ENCODE results near the gene CD300LB.
"Not testable (repeated sequence)": the region's sequence is repeated elsewhere in the genome, so short reads cannot be mapped to it uniquely, and the experiment has no call there.

CD300LB gene

GRCh38 chr17:74493331-74493833, 37.9 kb downstream of the CD300LB start:
- peak; percentile 26 for DNase-seq (ENCODE audit: low read depth, low spot score)

- no peak for DNase-seq (ENCODE audit: low read depth, low spot score)
These were observed 39.6 kb downstream of the CD300LB start for GRCh38 chr17:74491626-74492025.

- DNase-seq (ENCODE audit: low read depth, low spot score), result no peak
These were observed 40.6 kb downstream of the CD300LB start for GRCh38 chr17:74490716-74491115.

GRCh38 chr17:74488276-74488675, 43.0 kb downstream of the CD300LB start:
- DNase-seq (ENCODE audit: low read depth, low spot score), result not testable (repeated sequence)

GRCh38 chr17:74485841-74486240, 45.4 kb downstream of the CD300LB start:
- DNase-seq (ENCODE audit: low read depth, low spot score), result no peak

GRCh38 chr17:74485022-74485743, 46.1 kb downstream of the CD300LB start:
- no peak for DNase-seq (ENCODE audit: low read depth, low spot score)

GRCh38 chr17:74484066-74484465, 47.2 kb downstream of the CD300LB start:
- DNase-seq (ENCODE audit: low read depth, low spot score), result no peak

- DNase-seq (ENCODE audit: low read depth, low spot score), result no peak
These were observed 49.7 kb downstream of the CD300LB start for GRCh38 chr17:74481621-74482020.

GRCh38 chr17:74480290-74480689, 51.0 kb downstream of the CD300LB start:
- no peak for DNase-seq (ENCODE audit: low read depth, low spot score)

GRCh38 chr17:74478420-74479100, 52.7 kb downstream of the CD300LB start:
- no peak for DNase-seq (ENCODE audit: low read depth, low spot score)

- no peak for DNase-seq (ENCODE audit: low read depth, low spot score)
These were observed 53.9 kb downstream of the CD300LB start for GRCh38 chr17:74477411-74477810.

GRCh38 chr17:74475189-74475588, 56.1 kb downstream of the CD300LB start:
- DNase-seq (ENCODE audit: low read depth, low spot score), result no peak

- DNase-seq (ENCODE audit: low read depth, low spot score), result no peak
These were observed 57.1 kb downstream of the CD300LB start for GRCh38 chr17:74474043-74474792.

GRCh38 chr17:74473294-74473693, 58.0 kb downstream of the CD300LB start:
- no peak for DNase-seq (ENCODE audit: low read depth, low spot score)

GRCh38 chr17:74472890-74473289, 58.4 kb downstream of the CD300LB start:
- no peak for DNase-seq (ENCODE audit: low read depth, low spot score)

- no peak for DNase-seq (ENCODE audit: low read depth, low spot score)
These were observed 59.9 kb downstream of the CD300LB start for GRCh38 chr17:74471341-74471740.
